DMS153 treated with DMSO at 0.1 percent for 48 hours (cell line): Measurements from ENCODE around the gene MAP4K1.

Experiments used
- DNase-seq: peaks from one replicate; lab custom pipeline; 2025; ENCODE audit not compliant: unreplicated experiment; lab: John Stamatoyannopoulos, UW

MAP4K1 gene

GRCh38 chr19:38617764-38618589 lies at the start of gene MAP4K1:
MAP4K1 (minus strand) TSS chr19:38617953; CDS start chr19:38617895, 58 bp downstream.
- DNase-seq: no peak

DNA sequence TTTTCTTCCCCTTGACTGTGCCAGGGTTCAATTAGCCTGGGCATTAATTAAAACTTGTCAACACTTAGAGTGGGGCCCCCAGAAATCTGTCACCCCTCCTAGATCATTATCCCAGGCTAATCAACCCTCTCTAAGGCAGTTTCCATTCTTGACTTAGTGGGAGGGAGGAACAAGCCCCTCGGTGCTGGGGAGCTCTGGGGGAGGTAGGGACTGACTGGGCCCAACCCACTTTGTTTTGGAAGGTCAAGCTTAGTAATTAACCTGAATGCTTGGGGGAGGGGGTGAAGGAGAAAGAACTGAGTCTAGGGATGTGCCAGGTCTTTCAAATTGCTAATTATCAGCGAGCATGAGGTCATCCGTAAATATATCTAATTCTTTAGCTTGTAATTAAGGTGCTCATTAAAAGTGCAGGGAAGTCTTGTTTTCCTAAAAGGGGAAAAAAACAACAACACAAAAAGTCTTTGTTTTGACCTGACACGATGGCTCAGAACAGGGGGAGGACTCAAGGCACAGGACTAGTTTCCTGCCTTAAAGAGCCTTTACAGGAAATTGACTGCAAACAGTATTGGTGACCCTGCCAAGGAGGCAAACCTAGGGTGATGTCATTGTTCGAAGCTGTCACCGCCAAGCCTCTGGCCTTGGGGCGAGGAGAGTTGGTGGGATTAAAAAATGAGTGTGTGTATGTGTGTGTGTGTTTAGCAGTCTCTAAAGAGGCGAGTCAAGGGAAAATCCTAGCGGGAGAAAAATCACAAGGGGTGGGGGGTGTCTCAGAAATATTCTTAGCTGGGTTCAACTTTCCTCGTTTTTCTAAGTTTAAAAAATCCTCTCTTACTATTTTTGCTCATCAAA lies 49.1 kb upstream of the MAP4K1 start:
- DNase-seq: no peak

GRCh38 chr19:38665950-38666662 lies 48.4 kb upstream of the MAP4K1 start:
- DNase-seq: no peak

DNA sequence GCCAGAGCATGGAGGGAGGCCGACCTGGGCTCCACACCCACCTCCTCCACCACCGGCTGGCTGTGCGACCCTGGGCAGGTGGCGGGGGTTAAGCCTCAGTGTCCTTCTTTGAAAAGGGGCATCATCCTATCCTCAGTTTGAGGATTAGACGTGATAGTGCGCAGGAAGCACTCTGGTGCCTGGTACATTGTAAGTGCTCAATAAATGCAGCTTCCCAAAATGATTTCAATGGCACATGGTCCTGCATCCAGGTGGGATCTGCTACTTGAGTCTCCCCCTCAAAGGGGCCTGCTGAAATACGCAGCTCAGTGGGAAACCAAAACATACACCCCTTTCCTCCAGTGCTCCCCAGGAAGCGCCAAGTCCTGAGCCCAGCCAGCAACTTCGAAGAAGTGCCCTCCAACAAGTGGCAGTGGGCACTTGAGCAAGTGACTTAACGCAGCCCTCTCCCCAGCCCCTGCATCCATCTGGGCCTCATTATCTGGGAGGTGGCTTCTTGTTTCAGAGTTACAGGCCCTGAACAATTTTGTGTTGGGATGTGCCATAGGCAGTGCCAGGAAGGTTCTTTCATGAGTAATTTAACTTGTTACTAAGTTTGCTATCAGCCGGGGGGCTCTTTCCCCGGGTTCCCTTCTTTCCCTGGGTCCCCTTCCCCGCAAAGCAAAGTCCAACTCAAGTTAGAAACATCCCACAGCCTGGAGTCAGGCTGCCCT lies 47.6 kb upstream of the MAP4K1 start:
- no peak for DNase-seq

GRCh38 chr19:38664503-38665211 lies 46.9 kb upstream of the MAP4K1 start:
- DNase-seq: no peak

GRCh38 chr19:38663957-38664502 lies 46.3 kb upstream of the MAP4K1 start:
- no peak for DNase-seq

DNA sequence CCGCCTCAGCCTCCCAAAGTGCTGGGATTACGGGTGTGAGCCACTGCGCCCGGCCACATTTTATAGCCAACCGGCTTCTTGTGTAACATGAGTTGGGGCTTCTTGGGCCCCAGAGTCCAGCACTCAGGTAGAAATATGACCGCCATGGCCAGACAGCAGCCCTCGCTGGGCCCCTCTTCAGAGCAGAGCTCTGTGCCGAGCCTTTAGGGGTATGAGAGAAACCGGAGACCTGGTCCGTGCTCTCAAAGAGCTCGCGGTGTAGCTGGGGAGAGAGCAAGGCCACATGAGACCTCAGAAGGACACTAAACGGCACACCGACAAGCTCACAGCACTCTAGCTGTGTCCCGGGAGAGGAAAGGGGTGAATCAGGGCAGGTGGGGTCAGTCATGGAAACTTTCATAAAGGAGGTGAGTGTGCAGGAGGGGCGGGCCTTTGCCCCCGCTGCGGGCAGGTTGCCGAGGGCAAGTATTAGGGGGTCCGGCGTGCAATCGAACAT lies 45.5 kb upstream of the MAP4K1 start:
- DNase-seq: no peak

GRCh38 chr19:38662537-38663155 lies 44.9 kb upstream of the MAP4K1 start:
- DNase-seq: no peak

GRCh38 chr19:38661996-38662395 lies 44.2 kb upstream of the MAP4K1 start:
- DNase-seq: no peak

- no peak for DNase-seq
These were observed 43.4 kb upstream of the MAP4K1 start for GRCh38 chr19:38661136-38661535.

- no peak for DNase-seq
These were observed 43.0 kb upstream of the MAP4K1 start for GRCh38 chr19:38660724-38661123.

DNA sequence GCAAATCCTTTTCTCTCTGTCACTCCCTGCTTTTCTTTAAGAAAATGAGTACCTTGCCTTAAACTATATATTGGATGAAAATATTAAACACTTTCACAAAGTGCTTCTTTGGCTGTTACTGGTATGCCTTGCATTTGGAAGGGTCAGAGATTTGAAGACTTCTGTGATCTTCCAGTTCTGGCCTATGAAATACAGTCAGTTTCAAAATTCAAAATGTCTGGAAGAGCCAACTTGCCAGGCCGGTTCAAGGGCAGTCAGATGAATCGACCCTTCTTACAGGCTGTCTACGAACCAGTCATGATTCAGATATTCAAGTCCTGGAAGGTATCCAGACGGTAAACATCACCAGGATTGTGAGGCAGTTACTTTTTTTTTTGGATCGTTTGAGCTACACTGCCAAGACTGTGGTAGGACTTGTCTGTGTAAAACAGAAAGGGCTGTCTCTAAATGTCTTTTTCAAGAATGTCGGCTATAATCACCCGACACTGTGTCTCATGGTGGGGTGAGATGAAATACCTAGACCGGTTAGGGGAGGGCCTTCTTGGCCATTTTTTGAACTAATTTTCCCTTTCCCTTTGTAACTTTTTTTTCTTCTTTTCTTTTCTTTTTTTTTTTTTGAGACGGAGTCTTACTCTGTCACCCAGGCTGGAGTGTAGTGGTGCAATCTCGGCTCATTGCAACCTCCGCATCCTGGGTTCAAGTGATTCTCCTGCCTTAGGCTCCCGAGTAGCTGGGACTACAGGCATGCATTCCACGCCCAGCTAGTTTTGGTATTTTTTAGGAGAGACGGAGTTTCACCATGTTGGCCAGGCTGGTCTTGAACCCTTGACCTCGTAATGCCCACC lies 40.9 kb upstream of the MAP4K1 start:
- DNase-seq: peak; percentile 44

GRCh38 chr19:38657633-38658222 lies 40.0 kb upstream of the MAP4K1 start:
- DNase-seq: no peak

GRCh38 chr19:38656171-38656981 lies 38.6 kb upstream of the MAP4K1 start:
- no peak for DNase-seq

DNA sequence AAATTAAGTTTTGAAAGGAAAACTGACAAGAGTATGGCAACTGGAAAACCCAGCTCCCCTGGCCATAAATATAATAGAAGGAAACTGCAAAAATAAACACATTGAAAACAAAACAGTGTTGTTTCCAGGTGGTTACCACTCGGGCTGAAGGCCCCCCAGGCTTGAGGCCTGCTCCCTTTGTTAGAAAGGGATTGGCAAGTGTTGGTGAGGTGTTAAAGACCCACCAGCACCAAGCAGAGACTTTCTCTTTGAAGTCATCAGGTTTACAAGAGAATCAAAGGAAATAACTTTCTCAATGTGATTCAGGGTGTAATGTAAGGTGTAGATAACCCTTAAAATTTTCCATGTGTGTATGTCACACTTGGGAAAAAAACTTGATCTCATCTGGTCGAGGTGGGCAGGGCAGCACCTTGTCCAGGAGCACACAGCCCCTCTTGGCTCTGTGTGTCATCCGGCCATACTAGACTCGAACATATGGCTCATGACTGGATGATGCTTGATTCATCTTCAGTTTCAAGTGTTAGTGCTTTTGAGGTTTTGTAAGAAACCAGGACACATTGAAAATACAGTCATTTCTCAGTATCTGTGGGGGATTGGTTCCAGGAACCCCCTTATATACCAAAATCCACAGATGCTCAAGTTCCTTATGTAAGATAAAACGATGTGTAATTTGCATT lies 37.5 kb upstream of the MAP4K1 start:
- DNase-seq: no peak

DNA sequence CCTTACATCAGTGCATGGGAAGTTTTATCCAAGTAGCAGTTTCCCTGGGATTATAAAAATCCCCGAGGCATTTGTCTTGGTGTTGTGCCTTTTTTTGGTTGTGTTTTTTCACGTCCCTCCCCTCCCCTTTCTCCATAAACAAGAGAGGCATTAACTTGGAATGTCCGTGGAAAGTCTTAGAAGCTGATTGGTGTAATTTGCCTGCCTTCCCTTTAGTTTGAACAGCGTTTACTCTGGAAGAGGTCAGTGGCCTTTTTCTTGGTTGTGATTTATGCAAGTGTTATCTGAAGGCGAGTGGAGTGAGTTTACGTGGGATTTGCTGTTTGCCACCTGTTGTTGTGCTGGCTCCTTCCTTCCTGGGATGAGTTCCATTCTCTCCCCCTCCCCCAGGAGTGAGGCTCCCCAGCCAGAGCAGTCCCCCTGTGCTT lies 36.9 kb upstream of the MAP4K1 start:
- no peak for DNase-seq
